ENCODE measurements around the gene CHRNA9. TPM values are rescaled to one million over a fixed set of nuclear protein-coding genes. Genes with fewer than 3 reads are reported as not detected.

CHRNA9 gene
- total and polyA plus RNA-seq, 2 experiments from 2014 or later: 0.58 to 5.7 TPM

- H3K9me2 ChIP-seq (ENCODE audit: insufficient read depth): no peaks in the 10 kb centered on the region
- no peak overlapping the region for H2AFZ ChIP-seq
- H3K4me2 ChIP-seq: no peak overlapping the region
- no peaks in the 10 kb centered on the region for H3F3A ChIP-seq (replicated peaks; ENCODE audit: low read depth)
- no peaks in the 10 kb centered on the region for H3K36me3 Mint-ChIP-seq (ENCODE audit: low read depth)
- no peaks in the 10 kb centered on the region for H3K27me3 Mint-ChIP-seq (ENCODE audit: insufficient read depth, low read depth, poor library complexity)
- ATAC-seq: no peak
- no peaks in the 10 kb centered on the region for H3K79me2 ChIP-seq (replicated peaks; ENCODE audit: insufficient read depth)
- no peak overlapping the region for H3K4me3 ChIP-seq
- H3K36me3 ChIP-seq (ENCODE audit: insufficient read depth): no peaks in the 10 kb centered on the region
- no peaks in the 10 kb centered on the region for H4K20me1 ChIP-seq (replicated peaks; ENCODE audit: insufficient read depth)
- H3K27ac ChIP-seq (ENCODE audit: low read depth): no peak overlapping the region
- no peak overlapping the region for H3K27ac Mint-ChIP-seq
- H3K27me3 ChIP-seq (ENCODE audit: insufficient read depth): no peaks in the 10 kb centered on the region
- H3K4me3 Mint-ChIP-seq: no peak overlapping the region
- no peaks in the 10 kb centered on the region for H3K4me1 Mint-ChIP-seq
- no peak for DNase-seq (ENCODE audit: low spot score)
- no peaks in the 10 kb centered on the region for H3K4me1 ChIP-seq (ENCODE audit: insufficient read depth)
- no peak for TF ChIP-seq EZH2phosphoT487 (IDR thresholded peaks at IDR 0.05; ENCODE audit: unreplicated experiment)
- no peak for TF ChIP-seq JUNB (IDR thresholded peaks at IDR 0.05; ENCODE audit: unreplicated experiment)
- TF ChIP-seq CTCF (conservative IDR thresholded peaks at IDR 0.05; ENCODE audit: low read depth in 2 of 2): no peak
- no peak for TF ChIP-seq ZNF114 (CRISPR knock-in tag; IDR thresholded peaks at IDR 0.05)
- no peak for TF ChIP-seq ZNF462 (CRISPR knock-in tag; IDR thresholded peaks at IDR 0.05)
- TF ChIP-seq STAT1 (IDR thresholded peaks at IDR 0.05; ENCODE audit: unreplicated experiment): no peak
- no peak for TF ChIP-seq CREB1 (CRISPR knock-in tag; IDR thresholded peaks at IDR 0.05; ENCODE audit: low read depth)
- TF ChIP-seq ZNF331 (CRISPR knock-in tag; IDR thresholded peaks at IDR 0.05; ENCODE audit: low read depth): no peak
- TF ChIP-seq NANOG (IDR thresholded peaks at IDR 0.05; ENCODE audit: borderline replicate concordance): no peak
- no peak for TF ChIP-seq POLR2AphosphoS5 (IDR thresholded peaks at IDR 0.05; ENCODE audit: low read depth)
- no peak for TF ChIP-seq EZH2 (IDR thresholded peaks at IDR 0.05; ENCODE audit: low read depth, unreplicated experiment)
- TF ChIP-seq REST (IDR thresholded peaks at IDR 0.05; ENCODE audit: unreplicated experiment): no peak
- no peak for TF ChIP-seq ETS1 (IDR thresholded peaks at IDR 0.05)
- H3K9me3 Mint-ChIP-seq: no peaks in the 10 kb centered on the region
Observed at GRCh38 chr4:40373636-40374035, 38.5 kb downstream of the CHRNA9 start.
